ENCODE results near the gene PURB. TPM values are rescaled to one million over a fixed set of nuclear protein-coding genes. Genes with fewer than 3 reads are reported as not detected.
"Not testable (repeated sequence)": the region's sequence is repeated elsewhere in the genome, so short reads cannot be mapped to it uniquely, and the experiment has no call there.

The PURB gene
- total RNA-seq, 1 experiment from 2014 or later = 42.3 TPM

DNA sequence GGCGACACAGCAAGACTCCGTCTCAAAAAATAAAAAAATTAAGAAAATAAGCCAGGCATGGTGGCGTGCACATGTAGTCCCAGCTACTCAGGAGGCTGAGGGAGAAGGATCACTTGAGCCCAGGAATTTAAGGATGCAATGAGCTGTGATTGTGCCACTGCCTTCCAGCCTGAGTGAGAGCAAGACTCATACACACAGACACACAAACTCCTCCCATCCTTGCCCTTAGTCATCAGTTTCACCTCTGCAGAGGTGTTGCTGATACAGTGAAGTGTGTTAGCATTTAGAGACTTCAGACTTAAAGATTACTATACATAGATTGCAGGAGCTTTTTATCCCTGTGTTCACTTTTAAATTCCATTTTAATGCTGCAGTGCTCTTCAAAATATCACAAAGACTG, 31.9 kb downstream of the PURB start:
- DNase-seq (ENCODE audit: low read depth) = peak; percentile 36

GRCh38 chr7:44852590-44852989, 32.7 kb downstream of the PURB start:
- no peak for DNase-seq (ENCODE audit: low read depth)

DNA sequence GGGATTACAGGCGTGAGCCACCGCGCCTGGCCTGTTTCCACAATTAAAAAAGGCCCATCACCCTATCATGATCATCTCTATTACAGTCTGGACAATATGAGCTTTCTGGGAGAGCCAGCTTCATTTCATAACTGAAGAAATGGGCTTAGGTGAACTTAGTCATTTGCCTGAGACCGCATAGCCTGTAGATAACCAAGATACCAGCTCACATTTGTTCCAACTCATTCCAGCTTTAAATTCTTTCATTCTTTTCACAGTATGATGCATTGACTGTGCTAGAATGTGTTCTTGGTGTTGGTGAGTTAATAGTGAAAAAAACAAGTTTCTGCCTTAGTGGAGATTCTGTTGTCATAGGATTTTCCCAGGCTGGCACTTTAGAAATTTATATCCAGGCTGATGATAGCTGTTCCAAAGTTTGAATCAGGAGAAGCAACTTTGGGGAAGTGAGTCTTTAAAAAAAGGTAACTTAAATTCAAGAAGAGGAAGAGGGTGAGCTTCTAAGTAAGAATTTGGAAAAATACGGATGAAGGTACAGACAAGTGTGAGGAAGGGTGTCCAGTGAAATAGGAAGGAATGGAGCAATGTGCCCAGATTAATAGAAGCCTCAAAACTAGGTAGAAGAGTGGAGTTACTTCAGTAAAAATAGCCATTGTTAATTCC, 35.3 kb downstream of the PURB start:
- peak; percentile 49 for DNase-seq (ENCODE audit: low read depth)

DNA sequence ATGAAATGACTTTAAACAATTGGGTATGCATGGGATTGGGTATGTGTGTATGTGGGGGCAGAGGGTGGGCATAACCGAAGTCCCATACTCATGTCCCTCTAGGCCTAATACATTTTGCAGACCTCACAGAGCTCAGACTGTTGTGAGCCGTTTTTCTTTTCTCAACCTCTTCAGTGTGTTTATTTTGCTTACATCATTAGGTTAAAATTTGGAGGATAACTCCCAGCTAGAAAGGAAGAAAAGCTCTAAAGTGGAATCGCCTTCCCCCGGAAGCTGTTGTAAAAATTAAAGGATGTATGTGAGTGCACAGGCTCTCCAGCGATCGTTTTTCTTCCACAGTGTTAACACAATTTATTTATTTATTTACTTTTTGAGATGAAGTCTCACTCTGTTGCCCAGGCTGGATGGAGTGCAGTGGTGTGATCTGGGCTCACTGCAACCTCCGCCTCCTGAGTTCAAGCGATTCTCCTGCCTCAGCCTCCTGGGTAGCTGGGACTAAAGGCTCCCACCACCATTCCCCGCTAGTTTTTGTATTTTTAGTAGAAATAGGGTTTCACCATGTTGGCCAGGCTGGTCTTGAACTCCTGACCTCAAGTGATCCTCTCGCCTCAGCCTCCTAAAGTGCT, 36.0 kb downstream of the PURB start:
- no peak for DNase-seq (ENCODE audit: low read depth)

GRCh38 chr7:44847920-44848634, 37.3 kb downstream of the PURB start, which contains the start of gene H2AZ2:
TSS of gene H2AZ2 (minus strand) at chr7:44848087. CDS start at chr7:44847971, 116 bp downstream.
- DNase-seq (ENCODE audit: low read depth) = peak; percentile 100

- peak; percentile 95 for DNase-seq (ENCODE audit: low read depth)
Observed at GRCh38 chr7:44847509-44847919, 37.8 kb downstream of the PURB start.

DNA sequence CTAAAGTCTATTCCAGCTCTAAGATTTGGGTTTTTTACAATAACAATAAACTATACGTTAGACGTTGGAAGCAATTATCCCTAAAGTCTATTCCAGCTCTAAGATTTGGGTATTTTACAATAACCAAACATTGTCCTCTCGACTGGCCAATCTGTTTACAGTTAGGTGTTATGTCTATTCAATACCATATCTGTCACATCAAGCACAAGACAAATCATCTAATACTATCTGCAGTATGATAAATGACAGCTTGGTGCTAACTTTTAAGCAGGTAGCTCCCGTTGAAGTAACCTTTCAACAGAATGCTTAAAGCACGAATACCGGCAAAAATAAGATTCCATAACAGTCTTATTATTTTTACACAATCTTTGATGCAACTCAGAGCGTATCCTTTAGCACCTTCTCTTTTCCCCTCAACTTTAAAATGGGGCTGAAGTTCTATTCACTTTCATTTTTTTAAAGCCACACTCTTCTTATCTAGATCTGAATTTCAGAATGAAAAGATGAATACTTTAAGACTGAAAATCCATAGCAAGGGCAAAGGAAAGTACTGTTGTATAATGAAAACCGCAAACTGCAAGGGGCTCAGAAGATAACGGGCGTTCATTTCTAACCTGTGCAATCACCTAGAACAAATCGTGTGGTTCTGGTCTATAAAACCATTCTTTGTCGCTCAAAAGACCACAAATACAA, 38.4 kb downstream of the PURB start:
- DNase-seq (ENCODE audit: low read depth) = no peak

DNA sequence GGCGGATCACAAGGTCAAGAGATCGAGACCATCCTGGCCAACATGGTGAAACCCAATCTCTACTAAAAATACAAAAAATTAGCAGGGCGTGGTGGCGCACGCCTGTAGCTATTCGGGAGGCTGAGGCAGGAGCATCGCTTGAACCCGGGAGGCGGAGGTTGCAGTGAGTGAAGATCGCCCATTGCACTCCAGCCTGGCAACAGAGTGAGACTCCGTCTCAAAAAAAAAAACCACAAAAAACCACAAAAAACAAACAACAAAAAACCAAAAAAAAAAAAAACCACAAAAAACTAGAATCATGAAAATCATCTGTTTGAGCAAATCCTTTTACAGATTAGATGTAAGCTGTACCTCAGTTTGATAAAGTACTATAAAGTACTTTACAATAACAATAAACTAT, 38.9 kb downstream of the PURB start:
- DNase-seq (ENCODE audit: low read depth) = not testable (repeated sequence)

DNA sequence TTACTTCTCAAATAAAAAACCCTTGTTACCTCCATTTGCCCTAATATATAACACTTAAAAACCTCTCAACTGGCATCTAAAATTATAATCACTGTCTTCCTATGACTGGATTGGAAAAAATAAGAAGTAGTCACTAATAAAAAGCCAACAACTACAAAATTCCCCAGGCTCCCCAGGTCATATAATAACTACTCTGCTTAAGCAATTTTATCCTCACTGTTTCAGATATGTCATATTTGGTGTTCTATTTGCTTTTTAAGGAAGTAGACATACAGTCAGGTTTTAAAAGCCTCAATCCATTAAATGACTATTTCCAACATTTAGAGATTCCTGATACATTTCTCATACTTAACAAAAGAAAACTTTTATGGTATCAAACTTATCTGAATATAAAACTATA, 39.9 kb downstream of the PURB start:
- no peak for DNase-seq (ENCODE audit: low read depth)

GRCh38 chr7:44843440-44843839, 41.9 kb downstream of the PURB start:
- DNase-seq (ENCODE audit: low read depth) = not testable (repeated sequence)

GRCh38 chr7:44842675-44843074, 42.7 kb downstream of the PURB start:
- DNase-seq (ENCODE audit: low read depth) = not testable (repeated sequence)

DNA sequence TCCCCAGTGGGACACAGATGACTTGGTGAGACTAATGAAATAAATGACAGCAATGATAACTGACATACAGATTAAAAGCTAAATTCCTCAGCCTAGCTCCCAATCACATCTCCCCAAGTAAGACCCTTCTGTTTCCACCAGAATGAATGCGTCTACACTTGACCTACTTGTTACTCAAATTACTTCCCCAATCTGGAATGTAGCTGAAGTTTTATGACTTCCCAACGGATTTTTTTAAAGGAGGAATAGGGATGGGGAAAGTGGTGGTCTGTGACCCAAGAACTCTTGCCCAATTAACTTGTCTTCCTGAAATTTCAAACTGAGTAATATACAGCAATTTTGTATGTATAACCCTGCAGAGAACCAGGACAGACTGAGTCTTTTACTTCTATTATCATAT, 46.6 kb downstream of the PURB start:
- no peak for DNase-seq (ENCODE audit: low read depth)

- no peak for DNase-seq (ENCODE audit: low read depth)
Observed at GRCh38 chr7:44827567-44827966, 57.8 kb downstream of the PURB start.

Other genes with a start within 250 kb of the PURB start
- gene ZMIZ2, start 136.7 kb downstream of the PURB start, total RNA-seq (2014; rRNA removed; shearing (Covaris generic)) = 6.5 and 16.2 TPM in 2 replicates
- 8,888 and 8,943 TPM in 2 replicates for gene PPIA, start 88.8 kb downstream of the PURB start, total RNA-seq (2014; rRNA removed; shearing (Covaris generic))
- 591 and 679 TPM in 2 replicates for gene H2AZ2, start 37.4 kb downstream of the PURB start, total RNA-seq (2014; rRNA removed; shearing (Covaris generic))
- 0.06 and 0.34 TPM in 2 replicates for gene MYO1G, start 93.5 kb upstream of the PURB start, total RNA-seq (2014; rRNA removed; shearing (Covaris generic))
- 67.6 and 68.8 TPM in 2 replicates for gene CCM2, start 114.7 kb upstream of the PURB start, total RNA-seq (2014; rRNA removed; shearing (Covaris generic))
- 1.6 and 3.2 TPM in 2 replicates for gene NACAD, start 203.4 kb upstream of the PURB start, total RNA-seq (2014; rRNA removed; shearing (Covaris generic))
- gene TBRG4, start 226.2 kb upstream of the PURB start, total RNA-seq (2014; rRNA removed; shearing (Covaris generic)) = 194 and 211 TPM in 2 replicates